NCI-H748 treated with DMSO at 0.1 percent for 48 hours (cell line): Measurements from ENCODE around the gene C2CD4C.
"Not testable (repeated sequence)": the region's sequence is repeated elsewhere in the genome, so short reads cannot be mapped to it uniquely, and the experiment has no call there.

Source experiments
- DNase-seq: peaks from one replicate; lab custom pipeline; 2025; lab: John Stamatoyannopoulos, UW

C2CD4C gene

DNA sequence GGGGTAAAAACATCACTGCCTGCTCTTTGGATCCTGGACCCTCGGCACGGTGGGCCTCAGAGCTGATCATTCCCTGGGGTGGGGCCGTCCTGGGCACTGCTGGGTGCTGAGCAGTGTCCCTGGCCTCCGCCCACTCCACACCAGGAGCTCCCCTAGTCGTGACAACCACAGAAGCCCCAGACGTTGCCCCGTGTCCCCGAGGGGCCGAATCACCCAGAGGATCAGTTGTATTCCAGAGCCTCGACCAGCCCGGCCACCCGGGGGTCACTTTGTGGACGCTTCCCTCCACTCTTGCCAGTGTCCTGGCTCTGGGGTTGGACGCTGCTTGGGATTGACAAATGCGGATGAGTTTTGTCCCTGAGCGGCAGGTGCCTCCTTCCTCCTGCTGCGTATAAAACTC, 10.2 kb downstream of the C2CD4C start:
- no peak for DNase-seq

DNA sequence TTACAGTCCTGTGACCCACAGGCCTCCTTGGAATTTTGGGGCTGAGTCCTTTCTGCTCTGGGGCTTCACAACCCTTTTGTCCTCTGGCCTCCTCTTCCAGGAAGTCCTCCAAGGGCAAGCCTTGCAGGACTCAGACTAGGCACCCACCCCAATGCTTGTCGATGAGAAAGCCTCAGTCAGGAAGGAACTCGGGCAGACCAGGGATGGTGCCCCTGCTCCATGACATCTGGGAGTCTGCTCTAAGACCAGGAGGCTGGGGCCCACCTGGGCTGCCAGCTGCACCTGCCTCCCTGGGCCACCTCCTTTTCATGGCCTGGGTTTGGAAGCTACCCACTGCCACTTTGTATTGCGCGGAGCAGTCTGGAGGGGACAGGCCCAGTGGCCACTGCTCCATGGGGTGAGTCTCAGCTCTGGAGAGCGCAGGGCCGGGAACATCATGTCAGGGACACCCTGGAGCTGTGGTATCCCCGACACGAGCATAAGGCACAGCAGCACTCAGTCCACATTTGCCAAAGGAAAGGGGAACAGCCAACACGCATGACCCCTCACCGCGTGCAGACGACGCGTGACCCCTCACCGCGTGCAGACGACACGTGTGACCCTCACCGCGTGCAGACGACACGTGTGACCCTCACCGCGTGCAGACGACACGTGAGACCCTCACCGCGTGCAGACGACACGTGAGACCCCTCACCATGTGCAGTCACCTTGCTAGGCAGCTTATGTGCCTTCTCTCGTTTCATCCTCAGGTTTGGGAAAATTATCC, 10.8 kb downstream of the C2CD4C start:
- no peak for DNase-seq

GRCh38 chr19:397321-397720, 11.6 kb downstream of the C2CD4C start:
- no peak for DNase-seq

DNA sequence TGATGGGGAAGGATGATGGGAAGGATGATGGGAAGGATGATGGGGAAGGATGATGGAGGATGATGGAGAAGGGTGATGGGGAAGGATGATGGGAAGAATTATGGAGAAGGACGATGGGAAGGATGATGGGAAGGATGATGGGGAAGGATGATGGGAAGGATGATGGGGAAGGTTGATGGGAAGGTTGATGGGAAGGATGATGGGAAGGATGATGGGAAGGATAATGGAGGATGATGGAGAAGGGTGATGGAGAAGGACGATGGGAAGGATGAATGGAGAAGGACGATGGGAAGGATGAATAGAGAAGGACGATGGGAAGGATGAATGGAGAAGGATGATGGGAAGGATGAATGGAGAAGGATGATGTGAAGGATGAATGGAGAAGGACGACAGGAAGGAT, 13.5 kb downstream of the C2CD4C start:
- DNase-seq: no peak

DNA sequence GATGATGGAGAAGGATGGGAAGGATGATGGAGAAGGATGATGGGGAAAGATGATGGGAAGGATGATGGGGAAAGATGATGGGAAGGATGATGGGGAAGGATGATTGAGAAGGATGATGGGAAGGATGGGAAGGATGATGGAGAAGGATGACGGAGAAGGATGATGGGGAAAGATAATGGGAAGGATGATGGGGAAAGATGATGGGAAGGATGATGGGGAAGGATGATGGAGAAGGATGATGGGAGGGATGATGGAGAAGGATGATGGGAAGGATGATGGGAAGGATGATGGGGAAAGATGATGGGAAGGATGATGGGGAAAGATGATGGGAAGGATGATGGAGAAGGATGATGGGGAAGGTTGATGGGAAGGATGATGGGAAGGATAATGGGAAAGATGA, 14.1 kb downstream of the C2CD4C start:
- DNase-seq: not testable (repeated sequence)

GRCh38 chr19:393560-393959, 15.4 kb downstream of the C2CD4C start:
- DNase-seq: not testable (repeated sequence)

- no peak for DNase-seq
These were observed 16.5 kb downstream of the C2CD4C start for GRCh38 chr19:392375-392970.

- no peak for DNase-seq
These were observed 17.1 kb downstream of the C2CD4C start for GRCh38 chr19:391726-392374.

GRCh38 chr19:391207-391557, 17.8 kb downstream of the C2CD4C start:
- no peak for DNase-seq

DNA sequence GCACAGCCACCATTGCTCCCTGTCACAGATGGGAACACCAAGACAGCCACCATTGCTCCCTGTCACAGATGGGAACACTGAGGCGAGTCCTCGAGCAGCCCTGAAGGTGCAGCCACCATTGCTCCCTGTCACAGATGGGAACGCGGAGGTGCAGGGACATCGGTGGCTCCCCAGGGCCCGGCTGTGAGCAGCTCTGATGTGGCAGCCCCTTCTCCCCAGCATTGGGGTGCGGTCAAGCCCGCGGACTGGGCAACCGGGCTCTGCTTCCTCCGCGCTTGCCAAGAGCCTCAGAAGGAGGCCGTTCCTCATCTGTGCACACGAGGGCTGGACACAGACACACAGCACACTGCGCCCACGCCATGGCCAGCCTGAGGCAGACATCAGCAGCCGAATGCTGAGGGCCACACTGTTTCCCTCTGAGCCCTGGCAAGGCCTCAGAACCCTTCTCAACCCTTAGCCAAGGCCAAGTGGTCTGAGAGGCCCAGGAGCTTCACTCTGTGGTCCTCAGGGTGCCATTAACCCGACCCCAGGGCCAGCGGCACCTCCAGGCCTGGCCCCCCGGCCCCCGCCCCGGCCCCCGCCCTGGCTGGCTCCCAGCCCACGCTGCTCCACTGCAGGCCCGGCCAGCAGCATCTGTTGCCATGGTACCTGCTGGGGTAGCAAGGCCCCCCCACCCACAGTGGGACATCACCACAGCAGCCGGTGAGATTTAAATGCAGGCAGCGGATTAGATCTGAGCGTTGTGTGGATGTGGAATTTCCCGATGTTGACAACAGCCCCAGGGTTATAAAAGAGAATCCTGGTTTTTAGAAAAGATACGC, 18.4 kb downstream of the C2CD4C start:
- DNase-seq: no peak

GRCh38 chr19:389935-390289, 19.0 kb downstream of the C2CD4C start:
- DNase-seq: no peak

DNA sequence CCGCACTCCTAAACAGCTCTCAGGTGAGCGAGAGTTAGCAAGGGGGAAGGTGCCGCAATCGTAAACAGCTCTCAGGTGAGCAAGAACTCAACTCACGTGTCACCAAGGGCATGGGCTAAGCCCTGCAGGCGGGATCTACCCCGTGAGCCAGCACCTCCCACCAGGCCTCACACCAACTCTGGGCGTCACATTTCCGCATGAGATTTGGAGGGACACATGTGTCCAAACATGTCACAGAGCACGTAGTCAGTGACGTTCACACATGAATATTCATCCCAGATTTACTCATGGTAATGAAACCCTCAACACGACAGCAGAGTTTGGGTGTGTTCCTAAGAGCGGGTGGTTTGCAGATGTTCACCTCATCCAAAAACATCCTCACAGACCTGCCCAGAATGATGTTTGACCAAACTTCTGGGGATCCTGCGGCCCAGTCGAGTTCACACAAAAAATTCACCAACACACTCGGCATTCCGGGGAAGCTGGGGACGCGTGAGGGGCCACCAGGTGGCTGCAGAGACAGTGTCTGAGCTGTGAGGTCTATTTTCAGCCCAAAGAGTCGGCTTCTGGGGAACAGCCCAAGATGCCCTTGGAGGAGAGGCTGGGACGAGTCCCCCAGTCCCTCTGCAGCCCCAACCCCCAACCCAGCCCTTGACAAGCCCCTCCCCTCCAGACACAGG, 19.6 kb downstream of the C2CD4C start:
- no peak for DNase-seq

DNA sequence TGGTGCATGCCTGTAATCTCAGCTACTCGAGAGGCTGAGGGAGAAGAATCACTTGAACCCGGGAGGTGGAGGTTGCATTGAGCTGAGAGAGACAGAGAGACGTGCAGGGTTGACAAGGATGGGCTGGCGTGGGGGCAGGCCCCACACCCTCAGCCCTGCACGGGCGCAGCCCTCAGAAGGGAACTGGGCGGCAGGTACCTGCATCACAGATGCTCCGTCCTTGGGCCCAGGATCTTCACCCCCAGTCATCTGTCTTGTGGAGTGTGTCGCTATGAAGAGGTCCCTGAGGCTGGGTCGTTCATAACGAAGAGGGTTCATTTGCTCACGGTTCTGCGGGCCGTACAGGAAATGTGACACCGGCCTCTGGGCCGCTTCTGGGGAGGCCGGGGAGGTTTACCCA, 20.3 kb downstream of the C2CD4C start:
- no peak for DNase-seq

DNA sequence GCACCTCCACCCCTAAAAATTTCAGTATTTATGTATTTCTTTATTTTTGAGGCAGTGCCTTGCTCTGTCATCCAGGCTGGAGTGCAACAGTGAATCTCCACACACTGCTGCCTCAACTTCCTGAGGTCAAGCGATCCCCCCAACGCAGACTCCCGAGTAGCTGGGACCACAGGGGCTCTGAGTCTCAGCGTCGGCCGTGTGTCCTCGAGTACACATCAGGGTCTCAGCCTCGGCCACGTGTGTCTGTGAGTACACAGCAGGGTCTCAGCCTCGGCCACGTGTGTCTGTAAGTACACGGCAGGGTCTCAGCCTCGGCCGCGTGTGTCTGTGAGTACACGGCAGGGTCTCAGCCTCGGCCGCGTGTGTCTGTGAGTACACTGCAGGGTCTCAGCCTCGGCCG, 21.2 kb downstream of the C2CD4C start:
- no peak for DNase-seq

GRCh38 chr19:386632-387301, 22.2 kb downstream of the C2CD4C start:
- not testable (repeated sequence) for DNase-seq

GRCh38 chr19:386189-386588, 22.8 kb downstream of the C2CD4C start:
- DNase-seq: not testable (repeated sequence)

GRCh38 chr19:384799-385169, 24.2 kb downstream of the C2CD4C start:
- DNase-seq: no peak

- DNase-seq: no peak
These were observed 24.8 kb downstream of the C2CD4C start for GRCh38 chr19:383922-384798.

DNA sequence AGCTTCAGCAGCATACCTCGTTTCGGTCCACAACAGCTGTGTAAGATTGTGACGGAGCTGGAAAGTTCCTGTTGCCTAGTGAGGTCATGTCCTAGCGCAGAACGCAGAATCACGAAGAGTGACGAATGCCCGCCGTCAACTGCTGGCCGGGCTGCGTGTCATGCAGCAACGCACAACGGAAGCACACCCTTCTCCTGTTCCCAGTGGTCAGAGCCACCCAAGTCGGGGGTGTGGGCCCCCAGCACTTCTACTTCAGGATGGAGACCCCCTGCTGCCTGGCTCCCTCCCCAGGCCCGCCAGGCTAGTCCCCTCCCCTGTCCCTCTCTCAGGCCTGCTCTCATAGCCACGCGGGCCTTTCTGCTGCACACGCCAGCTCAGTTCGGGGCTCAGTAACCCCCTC, 25.9 kb downstream of the C2CD4C start:
- no peak for DNase-seq

DNA sequence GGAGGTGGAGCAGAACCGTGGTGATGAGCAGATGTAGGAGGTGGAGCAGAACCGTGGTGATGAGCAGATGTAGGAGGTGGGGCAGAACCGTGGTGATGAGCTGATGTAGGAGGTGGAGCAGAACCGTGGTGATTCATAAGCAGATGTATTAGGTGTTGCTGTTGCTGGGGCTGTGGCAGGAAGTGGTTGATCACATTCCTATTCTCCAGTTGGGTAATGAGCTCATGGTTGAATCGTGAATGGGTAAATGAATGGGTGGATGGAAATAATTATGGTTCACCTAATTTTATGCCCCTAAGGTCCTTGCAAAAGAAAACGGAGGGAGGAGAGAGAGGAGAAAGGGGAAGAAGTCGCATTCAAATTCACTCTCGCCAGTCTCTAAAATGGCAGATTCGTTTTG, 26.4 kb downstream of the C2CD4C start:
- not testable (repeated sequence) for DNase-seq

- DNase-seq: not testable (repeated sequence)
These were observed 27.0 kb downstream of the C2CD4C start for GRCh38 chr19:381901-382300.
